SIG-M5 treated with dmso at 0.1 percent for 504 hours (cell line): Measurements from ENCODE around the gene SERPINA4.

Source experiments
- DNase-seq: peaks from one replicate; lab custom pipeline; 2025; ENCODE audit not compliant: unreplicated experiment; lab: John Stamatoyannopoulos, UW

SERPINA4 gene, protein sequence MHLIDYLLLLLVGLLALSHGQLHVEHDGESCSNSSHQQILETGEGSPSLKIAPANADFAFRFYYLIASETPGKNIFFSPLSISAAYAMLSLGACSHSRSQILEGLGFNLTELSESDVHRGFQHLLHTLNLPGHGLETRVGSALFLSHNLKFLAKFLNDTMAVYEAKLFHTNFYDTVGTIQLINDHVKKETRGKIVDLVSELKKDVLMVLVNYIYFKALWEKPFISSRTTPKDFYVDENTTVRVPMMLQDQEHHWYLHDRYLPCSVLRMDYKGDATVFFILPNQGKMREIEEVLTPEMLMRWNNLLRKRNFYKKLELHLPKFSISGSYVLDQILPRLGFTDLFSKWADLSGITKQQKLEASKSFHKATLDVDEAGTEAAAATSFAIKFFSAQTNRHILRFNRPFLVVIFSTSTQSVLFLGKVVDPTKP

DNA sequence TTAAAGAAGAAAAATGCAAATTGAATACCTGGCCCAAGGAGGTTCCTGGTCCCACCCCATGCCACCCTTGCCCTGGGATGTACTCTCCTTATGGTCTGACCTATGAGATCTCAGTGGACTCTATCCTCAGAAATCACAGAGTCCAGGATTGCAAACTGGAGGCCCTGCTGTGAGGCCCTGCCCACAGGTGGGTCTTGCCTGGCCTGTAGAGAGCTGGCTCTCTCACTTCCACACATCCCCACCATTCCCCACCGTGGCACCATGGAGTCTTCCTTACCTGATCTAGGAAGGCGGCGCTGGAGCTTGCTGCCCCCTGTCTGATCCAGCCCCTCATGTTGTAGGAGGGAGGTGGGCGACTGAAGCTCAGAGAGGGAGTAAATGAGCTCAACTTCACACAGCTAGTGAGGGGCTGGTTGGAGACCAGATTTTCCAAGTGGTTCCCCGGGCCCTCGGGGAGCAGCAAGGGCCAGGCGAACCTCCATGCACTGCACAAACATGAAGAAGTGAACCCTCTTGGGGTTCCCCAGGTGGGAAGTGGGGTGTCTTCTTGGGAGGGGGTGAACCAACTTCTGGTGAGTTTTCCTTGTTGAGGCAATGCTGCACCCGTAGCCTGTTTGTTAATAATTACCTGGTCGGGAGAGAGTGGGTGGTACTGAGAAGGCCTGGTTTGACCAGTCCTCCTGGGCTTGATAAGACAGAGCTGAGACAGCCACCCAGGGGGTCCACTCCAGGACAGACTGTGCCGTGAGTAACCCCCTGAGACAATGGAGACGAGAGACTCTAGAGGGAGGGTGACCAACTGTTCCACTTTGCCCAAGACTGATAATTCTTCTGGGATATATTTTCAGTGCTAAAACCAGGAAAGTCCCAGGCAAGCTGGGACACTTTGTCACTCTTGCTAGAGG lies at the start of gene SERPINA4:
TSS of gene SERPINA4 (plus strand) at position 692 of the 905 bp plus-strand sequence. CDS start 2,041 bp downstream, outside the sequence.
- no peak for DNase-seq

DNA sequence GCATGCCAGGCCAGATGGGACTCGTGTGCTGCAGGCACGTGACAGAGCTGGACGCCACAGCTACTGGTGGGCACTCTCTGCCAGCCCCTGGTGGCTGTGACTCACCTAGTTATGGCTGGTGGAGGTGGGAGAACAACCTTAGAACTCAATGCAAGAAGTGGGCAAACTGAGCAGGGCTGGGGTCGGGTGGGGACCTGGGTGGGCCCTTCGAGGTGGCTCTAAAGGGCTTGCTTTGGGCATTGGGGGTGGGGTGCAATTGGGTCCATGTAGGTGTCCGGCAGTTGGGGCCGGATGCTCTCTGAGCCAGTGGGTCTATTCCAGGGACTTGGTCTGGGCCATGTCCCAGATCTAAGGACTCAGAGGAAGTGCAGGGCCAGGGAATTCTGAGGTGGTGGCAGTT lies 46.9 kb upstream of the SERPINA4 start:
- no peak for DNase-seq

DNA sequence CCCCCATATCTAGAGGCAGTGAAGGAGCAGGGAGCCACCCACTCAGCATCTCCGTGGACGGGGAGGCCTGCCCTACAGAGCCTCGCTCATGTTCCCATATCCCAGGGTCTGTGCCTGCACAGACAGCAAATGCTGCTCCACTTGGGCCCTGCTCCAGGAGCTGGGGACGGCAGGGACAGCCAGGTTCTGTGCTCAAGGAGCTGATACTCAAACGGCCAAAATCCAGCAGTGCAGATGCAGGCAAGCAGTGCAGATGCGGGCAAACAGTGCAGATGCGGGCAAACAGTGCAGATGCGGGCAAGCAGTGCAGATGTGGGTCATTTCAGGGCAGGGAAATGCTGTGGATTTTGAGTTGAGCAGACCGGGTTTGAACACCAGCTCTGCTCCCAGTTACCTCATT lies 45.8 kb upstream of the SERPINA4 start:
- no peak for DNase-seq

DNA sequence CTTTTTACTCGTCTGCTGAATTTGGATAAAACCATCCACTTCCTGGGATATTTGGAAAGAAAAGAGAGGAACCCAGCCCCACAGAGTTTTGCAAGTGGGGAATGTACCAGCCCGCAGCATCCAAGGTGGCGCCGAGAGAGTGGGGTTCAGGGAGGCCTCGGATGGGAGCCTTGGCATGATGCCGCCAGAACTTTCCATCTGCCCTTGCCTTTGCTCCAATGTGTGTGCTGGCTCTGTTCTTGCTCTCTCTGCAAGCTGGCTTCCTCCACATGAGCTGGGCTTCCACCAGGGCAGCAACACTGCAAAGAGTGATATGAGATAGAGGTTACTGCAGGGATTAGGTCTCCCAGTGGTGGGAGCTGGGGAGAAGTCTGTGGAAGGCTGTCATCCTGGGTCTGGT lies 45.4 kb upstream of the SERPINA4 start:
- DNase-seq, result no peak

DNA sequence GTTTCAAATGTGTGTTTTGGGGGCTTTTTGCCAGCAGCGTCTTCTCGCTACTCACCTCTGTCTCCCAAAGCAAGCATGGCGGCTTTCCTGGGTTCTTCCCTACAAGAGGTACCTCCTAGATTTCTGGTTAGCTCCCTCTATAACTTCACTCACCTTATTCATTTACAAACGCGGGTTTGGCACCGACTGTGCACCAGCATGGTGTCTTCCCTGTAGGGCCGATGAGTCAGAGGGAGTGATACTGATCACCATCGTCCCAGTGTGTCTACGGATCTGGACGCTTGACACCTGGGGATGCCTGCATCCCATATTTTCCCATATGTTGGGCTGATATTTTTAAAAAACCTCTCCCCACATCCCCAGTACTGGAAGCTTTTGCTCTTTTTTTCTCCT lies 44.0 kb upstream of the SERPINA4 start:
- no peak for DNase-seq

DNA sequence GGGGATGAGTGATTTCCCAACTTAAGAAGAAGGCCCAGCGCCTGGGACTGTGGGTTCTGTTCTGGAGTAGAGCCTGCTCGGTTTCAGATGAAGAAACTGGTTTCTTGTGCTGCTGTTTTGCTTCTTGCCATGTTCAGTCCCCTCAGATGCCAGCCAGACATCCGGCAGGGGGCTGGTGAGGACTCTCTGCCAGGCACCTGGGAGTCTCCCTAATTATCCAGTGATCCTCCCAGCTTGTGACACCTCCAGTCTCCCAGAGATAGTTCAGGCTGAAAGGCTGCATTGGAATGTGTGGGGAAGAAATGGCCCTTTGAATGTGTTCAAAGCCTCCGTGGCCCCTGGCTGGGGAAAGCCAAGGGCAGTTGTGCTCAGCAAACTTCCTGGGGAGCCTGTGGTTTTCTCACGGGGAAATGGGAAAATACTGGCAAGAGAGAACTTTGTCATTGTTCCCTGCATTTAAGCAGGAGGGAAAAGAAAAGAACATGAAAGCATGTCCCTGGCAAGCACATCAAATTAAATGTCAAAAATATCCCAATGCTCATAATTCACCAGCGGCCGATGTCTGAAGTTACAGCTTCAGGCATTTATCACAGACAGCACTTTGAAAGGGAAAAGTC lies 43.5 kb upstream of the SERPINA4 start:
- DNase-seq, result no peak

DNA sequence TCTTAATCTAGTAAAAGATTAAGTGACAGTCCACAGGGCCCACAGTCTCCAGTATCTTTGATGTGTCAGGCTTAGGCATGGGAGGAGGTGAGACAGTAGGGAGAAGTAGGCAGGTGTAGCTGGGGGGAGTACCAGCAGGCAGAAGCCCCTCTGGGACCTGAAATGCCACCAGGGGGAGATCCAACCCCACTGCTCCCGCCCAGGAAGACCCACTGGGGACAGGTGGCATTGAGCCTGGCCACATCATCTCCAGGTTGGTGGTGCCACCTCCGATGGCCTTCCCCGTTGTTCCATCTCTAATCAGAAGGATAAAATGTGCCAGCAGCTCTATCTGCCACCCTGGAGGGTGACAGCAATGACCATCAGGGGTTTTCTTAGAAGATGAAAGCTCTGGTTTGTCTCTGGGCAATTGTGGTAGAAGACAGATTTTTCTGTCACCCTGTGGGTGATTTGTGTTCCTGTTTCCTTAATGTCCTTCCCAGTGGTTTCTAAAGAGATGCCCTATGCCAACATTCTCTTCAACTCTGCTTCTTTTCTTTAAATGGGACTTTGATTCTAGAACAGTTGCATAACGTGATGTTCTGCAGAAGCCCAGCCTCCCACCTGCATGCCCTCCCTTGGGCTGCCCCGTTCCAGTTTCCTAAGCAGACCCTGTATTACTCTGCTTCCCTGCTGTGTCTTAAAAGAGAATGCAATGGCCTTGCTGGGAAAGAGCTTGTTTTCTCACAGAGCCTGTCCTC lies 39.7 kb upstream of the SERPINA4 start:
- DNase-seq, result no peak

DNA sequence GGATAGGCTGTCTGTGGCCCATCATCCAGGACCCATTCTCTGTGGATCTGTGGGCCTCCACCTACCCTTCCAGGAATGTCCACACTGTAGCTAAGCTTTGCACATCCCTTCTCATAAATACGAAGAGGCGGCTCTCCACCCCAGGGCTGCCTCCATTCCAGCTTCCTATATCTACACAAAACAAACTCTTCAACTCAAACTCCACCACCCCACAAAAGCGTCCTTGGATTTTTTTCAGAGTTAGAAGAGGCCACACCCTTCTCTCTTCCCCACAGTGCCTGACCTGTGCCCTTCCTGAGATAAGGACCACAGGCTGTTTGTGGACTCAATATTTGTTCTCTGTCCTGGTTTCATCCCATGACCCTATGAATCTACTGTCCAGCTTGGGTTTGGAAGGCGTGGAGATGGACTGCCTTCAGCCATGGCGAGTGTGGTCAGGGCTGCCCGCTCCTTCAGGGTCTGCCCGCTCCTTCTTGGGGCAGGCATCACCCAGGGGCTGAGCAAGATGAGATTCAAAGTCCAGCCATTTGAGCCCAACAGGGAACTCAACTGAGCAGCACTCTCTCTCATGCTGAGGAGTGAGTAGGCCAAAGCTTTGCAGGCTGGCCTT lies 39.0 kb upstream of the SERPINA4 start:
- DNase-seq, result no peak

DNA sequence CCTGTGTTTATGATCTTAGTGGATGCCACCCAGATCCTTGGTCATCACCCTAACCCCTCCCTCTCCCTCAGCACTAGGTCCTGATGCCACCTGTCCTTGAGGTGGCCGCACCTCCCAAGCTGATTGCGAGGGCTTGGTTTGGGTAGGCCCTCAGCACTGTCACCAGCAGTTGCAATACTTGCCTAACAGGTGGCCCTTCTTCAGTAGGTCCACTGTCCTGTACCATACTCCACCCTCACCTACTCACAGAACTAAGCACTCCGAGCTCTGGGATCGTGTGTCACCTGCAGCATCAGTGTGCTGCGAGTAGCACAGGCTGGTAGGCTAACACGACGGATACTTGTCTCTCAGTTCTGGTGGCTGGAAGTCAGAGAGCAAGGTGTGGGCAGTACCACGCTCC lies 38.0 kb upstream of the SERPINA4 start:
- no peak for DNase-seq

DNA sequence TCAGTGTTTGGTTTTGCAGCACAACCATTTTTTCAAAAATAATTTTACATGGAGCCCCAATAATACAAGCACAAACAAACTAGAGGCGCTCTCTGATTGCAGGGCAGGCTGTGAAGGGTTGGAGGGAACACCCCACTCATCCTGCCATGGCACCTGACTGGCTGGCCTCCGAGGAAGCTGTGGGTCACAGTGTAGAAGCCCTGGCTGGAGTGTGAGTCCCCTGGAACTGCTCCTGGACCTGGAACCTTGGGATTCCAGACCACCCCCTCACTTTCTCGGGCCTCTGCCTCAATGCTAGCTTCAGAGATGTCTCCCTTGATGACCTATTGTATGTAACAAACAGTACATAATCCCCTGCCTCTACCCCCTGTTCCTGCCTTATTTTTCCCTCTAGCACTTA lies 37.1 kb upstream of the SERPINA4 start:
- DNase-seq, result no peak

DNA sequence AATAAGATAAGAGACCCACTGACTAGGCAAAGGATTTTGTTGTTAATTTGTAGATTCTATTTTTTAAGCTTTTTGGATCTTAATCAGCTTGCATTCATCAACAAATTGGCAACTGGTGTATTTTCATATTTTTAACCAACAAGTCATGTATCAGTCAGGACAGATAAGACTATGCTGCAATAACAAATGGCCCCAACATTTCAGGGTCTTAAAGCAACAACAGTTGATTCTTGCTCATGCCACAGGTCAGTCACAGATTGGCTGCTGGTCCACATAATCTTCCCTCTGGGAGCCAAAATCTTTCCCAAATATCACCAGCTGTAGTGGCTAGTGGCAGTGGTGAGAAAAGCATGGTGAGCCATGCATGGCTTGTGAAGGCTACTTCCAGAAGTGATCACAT lies 30.1 kb upstream of the SERPINA4 start:
- no peak for DNase-seq

DNA sequence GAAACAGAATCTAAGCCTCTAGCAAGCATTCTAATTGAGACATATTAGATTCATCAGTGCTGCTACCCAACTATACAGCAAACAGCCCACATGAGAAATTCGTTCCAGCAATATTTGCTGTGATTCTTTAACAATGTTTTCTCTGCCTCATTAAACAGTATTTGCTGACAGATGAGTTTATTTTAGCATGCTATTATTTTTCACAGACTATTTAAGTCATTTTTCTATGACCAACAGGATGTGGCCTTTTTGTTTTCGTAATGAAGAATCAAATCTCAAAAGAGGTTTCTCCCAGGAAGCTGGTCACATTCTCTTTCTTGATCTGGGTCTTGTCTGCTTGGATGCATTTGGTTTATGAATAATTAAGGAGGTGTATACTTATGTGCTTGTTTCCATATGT lies 28.8 kb upstream of the SERPINA4 start:
- DNase-seq, result no peak

DNA sequence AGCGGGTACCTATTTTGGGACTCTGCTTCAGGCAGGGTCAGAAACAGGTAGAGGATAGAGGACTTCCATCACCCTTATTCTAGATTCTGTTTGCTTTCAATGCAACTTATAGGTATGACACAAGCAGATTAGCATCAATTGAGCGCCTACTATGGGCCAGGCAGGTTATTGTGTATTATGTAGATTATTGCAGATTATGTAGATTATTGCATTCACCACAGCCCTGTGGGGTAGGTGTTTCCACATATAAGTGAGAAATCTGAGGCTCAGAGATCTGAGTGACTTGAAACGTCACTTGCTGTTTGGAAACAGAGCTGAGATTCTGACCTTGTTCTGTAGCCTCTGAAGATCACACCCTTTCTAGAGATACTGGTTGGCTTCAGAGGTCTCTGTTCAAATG lies 25.7 kb upstream of the SERPINA4 start:
- DNase-seq, result no peak

DNA sequence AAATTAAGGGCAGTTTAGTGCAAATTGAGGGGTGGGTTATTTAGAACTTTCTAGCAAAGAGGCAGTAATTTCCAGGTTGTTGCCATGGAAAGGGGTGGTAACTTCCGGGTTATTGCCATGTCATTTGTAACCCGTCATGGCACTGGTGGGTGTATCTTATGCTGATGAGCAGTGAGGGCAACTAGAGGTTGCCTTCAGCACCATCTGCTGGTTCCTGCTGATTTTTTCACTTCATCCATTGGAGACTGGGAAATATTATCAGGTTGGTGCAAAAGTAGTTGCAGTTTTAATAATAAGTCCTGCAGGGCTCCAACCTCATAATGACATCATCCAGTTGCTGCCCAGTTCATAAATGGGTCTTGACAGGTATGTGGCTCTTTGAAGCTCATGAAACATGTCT lies 24.4 kb upstream of the SERPINA4 start:
- DNase-seq, result peak; percentile 39

DNA sequence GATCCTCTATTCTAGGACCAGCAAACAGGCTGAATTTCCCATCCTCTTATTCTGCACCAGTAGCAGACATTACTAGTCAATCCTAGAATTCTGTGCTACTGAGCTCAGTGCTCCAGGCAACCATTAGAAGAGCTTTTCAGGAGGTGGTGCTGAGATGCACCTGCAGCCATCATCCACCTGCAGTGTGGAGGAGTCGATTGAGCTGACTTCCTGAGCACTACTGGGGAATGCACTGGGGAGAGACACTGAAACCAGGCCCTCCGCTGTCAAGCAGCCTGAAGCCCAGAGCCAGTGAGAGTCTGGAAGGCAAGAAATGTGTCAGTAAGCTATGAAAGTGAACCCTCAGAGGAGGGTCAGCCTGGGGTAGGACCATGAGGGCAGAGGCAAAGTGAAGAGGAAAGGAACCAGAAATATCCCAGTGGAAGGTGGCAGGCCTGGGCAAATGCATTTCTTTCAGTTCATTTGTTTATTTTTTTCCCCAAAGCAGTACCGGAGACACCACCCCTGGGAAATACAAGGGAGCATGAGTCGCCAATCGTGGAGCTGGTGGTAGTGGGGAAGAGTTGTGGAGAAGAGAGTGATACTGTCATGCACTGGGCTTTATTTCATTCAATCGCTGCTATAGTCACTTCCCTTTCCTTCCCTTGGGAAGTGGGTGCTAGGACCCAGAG lies 23.0 kb upstream of the SERPINA4 start:
- DNase-seq, result no peak

DNA sequence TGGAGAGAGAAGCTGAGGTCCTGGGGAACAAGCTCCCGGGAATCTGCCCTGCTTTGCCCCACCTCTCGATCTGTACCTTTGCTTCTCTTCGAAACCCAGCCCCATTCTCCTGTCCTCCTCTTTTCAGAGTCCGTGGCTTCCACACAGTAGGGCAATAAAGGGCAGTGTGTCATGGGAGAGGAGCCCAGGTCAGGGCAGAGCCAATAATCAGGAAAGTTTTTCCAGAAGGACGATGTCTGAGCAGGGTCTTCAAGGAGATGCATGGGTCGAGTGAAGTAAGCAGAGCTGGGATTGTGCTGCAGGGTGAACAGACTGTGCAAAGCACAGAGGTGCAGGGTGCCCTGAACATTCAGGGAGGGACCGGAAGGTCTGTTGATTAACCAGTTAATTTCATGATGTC lies 22.1 kb upstream of the SERPINA4 start:
- no peak for DNase-seq

DNA sequence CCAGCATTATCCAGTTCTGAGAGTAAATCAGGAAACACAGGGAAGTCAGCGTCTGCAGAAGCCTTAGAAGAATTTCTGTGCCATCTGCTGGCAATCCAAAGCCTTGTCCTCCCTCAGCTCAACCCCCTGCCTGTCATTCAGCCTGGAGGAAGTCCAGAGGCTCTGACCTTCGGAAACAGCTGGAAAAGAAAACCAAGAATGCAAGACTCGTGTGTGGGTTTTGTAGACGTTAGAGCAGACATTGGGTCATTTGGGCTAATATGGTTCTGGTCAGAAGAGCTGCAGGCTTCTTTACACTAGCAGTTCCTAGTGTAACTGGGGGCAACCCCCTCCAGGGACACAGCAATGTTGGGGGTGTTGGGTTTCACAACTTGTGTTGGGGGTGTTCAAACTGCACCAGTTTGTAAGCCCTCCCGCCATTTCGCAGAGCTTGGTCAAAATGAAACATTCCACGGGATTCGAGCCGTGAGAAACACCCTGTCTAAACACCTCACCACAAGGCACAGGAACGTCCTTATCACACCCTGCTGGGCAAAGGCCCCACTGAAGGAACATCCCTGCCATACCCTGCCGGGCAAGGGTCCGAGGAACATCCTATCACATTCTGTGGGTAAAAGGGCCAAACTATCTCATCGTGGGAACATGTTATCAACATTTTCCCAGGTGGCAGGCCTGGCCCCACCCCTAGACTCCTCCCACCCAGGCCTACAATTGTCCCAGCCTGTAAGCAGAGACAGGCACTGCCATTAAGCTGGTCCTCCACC lies 21.0 kb upstream of the SERPINA4 start:
- DNase-seq, result no peak

DNA sequence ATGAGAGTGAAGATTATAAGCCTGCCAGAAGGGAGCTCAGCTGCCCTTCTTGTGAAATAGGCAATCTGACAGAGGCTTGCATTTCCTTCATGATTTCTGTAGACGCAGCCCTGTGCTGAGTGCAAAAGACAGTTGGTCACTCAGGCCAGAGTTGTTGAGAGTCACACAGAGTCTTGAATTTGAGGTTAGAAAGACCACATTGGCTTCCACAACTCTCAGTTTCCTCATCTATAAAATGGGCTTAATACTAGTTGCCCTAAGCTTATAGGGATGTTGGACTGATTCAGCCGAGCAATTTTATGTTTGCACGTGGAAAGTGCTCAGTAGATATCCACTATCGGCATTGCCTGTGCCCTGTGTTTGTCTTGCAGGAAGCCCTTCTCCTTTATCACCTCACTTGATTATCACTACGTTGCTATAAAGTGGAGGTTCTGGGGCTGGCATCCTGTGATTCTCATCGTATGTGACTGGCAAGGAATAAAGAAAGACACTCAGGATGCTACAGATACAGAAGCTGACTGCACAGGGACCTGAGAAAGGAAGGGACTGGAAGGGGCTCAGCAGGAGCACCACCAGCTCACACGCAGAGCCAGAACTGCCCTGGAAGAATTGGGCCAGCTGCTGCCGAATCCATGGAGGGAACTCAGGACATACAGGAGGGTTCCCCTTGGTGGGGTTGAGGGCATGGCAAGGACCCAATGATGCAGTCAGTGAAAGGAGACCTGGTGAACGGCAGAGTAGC lies 19.8 kb upstream of the SERPINA4 start:
- DNase-seq, result no peak
